PC-3 (cell line): Measurements from ENCODE around the gene INO80B.

Source experiments
- CTCF ChIP-seq: fragments of 300-600 bp; sonication (generic); conservative IDR thresholded peaks from 2 replicates; pipeline ENCODE4 v1.5.1; 2017; ENCODE audit warnings: antibody characterized with exemption, low read depth, mild to moderate bottlenecking, low read length
- EZH2phosphoT487 ChIP-seq: fragments of 300-600 bp; sonication (generic); IDR thresholded peaks from 2 replicates; pipeline ENCODE4 v1.6.1; 2018; ENCODE audit warnings: mild to moderate bottlenecking, antibody characterized with exemption, low read length, borderline replicate concordance

- no peak for TF ChIP-seq CTCF
- no peak for TF ChIP-seq EZH2phosphoT487
Measured at GRCh38 chr2:74474481-74474880, 19.6 kb downstream of the INO80B start.
